Stimulated activated CD4-positive, alpha-beta T cell treated with anti-CD3 and anti-CD28 coated beads, Interleukin-4, amount 100 ng/mL, for 4 hours (primary cell): ENCODE results near the gene SYNE1.
A peak's percentile ranks its signal among the peaks of the same experiment; 100 is the strongest.

ENCODE experiments used
- DNase-seq, 2 experiments: peaks; one replicate each; pipeline ENCODE4 v3.0.0-alpha.2; 2020

SYNE1 gene

GRCh38 chr6:152225241-152225934 is 411.8 kb downstream of the SYNE1 start:
- DNase-seq: no peak

DNA sequence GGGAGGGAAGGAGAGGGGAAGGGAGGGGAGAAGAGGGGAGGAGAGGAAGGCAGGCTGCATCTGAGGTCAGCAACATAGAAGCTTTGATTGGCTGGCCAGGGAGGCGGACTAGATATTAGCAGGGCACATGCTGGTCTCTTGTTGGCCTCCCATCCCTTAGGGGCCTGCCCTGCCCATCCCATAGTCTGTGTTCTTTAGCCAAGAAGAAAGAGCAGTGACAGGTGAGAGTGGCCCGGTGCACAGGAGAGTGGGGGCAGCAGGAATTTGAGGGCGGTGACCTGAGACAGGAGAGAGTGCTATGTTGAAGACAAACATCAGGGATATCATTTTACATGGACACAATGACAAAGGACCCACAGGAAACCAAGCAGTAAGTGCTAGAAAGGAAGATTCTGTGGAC is 413.5 kb downstream of the SYNE1 start:
- no peak for DNase-seq

DNA sequence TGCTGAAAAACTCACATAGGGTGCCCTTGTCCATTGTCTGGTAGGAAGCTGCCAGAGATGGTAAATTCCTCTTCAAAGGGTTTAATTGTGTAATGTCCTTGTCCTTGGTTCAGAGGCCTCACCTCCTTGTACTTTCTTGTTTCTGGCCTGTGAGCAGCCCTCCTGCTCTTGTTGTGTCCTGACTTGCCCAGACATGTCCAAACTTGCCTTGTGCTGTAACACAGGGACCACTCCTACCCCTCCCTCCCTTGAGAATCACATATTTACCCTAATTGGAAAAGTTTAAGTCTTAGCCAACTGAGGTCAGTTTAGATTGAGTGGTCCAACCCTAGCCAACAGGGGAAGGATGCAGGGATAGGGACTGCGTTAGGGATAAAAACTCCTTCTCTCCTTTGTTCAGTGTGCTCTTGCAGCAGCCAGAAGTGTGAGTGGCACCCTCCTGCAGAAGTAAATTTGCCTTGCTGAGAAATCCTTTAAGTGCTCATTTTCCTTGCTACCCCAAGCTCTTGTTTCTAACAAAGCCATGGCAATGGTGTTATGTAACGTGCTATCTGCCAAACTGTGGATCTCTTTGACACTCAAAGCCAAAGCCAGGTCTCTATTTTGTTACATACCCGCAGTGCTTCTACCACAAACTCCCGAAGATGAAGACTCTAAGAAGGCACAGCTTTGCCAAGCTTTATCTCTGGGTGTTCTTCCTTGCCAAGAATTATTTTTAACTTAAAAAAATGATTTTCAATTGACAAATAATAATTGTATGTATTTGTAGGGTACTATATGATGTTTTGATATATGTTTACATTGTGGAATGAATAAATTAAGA is 415.1 kb downstream of the SYNE1 start:
- no peak for DNase-seq

- DNase-seq: no peak
These were observed 416.4 kb downstream of the SYNE1 start for GRCh38 chr6:152220786-152221185.

DNA sequence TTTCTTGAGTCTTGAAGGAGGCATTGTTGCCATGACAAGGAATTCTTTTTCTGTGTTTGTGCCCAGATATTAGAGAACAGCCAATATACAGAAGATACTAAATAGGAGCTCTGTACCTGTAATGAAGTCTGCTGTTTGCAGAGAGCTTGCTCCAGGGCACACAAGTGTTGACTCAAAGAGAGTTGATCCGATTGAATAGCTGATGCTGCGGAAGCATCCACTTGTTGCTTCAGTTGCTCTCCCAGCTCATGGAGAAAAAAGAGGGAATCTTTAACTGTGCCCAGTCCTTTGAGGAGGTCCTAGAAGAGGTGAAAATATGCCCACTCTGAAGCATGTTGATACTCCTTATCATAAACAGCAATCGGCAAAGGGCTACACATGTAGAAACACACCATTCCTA is 418.3 kb downstream of the SYNE1 start:
- no peak for DNase-seq

- no peak for DNase-seq
These were observed 424.7 kb downstream of the SYNE1 start for GRCh38 chr6:152212437-152212836.

DNA sequence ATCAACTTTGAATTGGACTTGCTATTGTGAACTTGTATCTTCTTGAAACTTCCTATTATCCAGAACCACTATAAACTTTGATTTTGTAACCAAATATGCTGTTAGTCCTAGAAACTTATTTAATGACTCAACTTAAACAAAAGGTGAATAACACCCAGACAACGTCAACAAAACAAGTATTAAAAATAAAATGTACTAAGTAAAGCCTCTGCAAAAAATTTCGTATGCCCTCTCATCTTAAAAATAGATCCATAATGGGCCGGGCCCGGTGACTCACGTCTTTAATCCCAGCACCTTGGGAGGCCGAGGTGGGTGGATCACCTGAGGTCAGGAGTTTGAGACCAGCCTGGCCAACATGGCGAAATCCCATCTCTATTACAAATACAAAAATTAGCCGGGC is 428.0 kb downstream of the SYNE1 start:
- DNase-seq: no peak

GRCh38 chr6:152207915-152208714 is 429.0 kb downstream of the SYNE1 start:
- DNase-seq: no peak

DNA sequence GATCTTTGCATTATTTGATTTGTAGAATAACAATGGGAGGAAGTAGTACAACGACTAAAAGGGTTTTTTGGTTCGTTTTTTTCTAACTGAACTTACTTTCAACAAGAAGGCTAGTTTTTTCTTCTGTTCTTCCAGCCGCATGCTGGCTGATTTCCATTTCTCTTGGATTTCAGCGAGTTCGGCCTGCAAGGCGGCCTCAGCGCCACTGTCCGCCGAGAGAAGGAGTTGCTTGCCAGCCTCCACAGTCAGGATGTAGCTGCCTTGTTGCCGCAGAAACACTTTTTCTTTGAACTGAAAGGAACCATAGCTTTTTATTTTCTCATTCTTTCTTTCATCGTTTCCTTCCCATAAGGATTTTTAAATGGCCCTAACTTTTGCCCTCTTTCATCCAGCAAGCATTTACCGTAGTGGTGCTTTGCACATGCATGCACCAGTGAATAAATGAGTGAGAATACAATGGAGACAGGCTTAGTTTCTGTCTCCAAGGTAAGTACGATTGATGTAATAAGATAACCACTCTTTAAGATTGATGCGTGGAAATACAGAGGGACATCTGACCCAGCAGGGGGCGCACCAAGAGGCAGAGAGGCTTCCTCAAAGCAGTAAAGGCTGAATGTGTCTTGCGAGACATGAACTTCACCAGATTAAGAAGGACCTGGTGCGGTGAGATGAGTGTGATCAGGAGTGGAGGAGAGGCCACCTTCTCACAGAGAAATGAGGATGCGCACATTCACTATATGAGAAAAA is 430.9 kb downstream of the SYNE1 start:
- peak; percentile 33 to 53 for DNase-seq

- no peak for DNase-seq
These were observed 432.6 kb downstream of the SYNE1 start for GRCh38 chr6:152204591-152204990.

DNA sequence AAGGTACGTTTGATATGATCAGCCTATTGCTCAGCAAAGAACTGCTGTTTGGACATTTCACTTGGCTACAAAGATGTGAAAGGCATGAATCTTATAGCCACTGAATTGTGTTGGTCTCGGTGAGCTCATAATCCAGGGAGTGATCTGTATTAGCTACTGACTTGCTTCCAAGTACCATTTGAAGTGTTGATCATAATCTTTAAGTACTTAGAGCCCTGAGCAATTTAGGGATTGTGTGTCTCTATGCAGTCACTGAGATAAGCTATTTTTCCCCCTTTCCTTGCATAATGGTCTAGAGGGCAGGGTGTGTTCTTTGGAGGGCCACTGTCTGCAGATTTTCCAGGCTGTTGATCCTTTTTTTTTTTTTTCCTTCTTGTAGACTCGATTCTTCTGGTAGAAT is 436.0 kb downstream of the SYNE1 start:
- no peak for DNase-seq

DNA sequence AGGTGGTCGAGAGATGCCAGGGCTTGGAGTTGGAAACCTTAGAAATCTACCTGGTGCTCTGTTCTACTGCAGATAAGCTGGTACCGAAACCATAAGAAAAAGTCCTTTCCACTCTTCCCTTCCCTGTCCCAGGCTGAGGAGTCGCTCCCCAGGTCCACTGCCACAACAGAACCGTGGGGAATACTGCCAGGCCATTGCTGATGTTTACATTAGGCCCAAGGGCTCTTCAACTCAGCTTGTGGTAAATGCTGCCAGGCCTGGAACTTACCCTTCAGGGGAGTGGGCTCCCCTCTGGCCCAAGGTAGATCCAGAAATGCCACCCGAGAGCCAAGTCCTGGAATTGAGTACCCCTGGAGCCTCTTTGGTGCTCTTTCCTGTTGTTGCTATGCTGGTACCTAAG is 441.3 kb downstream of the SYNE1 start:
- no peak for DNase-seq

DNA sequence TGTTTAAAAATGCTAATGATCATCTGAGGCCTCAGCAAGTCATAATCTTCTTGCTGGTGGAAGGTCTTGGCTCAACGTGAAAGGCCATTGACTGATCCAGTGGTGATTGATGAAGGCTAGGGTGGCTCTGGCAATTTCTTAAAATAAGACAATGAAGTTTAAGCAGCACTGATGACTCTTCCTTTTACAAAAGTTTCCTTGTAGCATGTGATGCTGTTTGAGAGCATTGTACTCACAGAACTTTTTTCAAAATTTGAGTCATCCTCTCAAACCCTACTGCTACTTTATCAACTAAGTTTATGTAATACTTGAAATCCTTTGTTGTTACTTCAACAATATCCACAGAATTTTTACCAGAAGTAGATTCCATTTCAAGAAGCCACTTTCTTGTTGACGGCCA is 447.4 kb downstream of the SYNE1 start:
- no peak for DNase-seq

DNA sequence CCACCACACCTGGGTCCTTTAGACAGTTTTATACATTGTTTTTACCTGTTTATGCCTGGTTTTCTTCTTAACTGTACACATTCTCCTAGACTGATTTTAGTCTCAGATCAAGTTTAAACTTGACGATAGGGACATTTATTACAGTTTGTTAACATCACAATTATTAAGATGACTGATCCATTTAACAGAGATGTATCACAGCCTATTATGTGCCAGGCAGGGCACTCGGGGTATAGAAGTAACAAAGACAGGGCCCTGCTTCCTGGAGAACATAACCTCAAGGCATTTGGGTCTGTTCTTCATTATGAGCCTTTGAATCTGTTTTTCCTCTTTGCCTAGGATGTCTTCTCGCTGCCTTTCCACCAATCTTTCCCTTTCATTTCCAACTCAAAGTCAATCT is 449.2 kb downstream of the SYNE1 start:
- no peak for DNase-seq

DNA sequence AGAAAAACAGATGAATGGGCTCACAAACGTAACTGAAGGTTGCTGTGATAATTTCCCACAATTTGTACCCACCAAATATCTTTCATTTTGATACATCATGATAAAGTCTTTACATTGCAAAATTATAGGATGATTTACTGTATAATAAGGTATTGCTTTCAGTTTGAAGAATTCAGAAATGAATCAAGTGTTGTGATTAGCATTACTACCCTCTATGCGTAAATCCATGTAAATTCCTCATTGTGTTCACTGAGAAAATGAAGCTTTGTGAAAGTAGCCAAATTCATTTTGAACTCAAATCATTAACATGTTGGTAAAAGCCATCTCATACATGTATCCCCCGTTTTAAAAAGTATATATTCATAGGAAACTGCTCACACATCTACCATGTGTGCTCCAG is 450.3 kb downstream of the SYNE1 start:
- no peak for DNase-seq

DNA sequence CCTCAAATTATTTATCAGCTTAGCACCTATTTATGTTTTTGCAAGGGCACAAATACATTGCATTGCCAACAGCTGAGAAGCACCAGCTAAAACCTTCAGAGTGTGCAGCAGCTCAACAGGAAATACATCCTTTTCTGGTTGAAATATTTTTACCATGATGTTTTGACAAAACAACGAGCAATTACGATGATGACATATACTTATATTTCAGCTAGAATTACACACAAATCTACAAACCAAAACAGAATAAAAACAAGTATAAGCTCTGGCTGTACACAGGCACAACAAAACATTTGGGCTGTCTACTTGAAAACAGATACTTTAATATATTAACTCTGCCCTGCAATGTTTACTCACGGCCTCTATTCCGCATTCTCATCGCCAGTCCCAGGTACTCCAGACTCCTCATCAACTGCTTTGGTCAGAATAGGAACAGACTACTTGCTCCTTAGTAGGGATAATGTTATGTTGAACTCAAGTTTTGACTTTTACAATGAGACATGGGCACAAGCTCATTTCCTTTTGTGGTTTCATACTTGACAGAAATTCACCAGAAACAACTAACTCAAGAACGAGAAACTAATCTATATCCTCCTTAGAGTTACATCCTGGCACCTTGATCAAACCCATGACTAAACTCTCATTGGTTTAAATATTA is 452.1 kb downstream of the SYNE1 start:
- DNase-seq: no peak

- DNase-seq: no peak
These were observed 452.6 kb downstream of the SYNE1 start for GRCh38 chr6:152184573-152184916.

DNA sequence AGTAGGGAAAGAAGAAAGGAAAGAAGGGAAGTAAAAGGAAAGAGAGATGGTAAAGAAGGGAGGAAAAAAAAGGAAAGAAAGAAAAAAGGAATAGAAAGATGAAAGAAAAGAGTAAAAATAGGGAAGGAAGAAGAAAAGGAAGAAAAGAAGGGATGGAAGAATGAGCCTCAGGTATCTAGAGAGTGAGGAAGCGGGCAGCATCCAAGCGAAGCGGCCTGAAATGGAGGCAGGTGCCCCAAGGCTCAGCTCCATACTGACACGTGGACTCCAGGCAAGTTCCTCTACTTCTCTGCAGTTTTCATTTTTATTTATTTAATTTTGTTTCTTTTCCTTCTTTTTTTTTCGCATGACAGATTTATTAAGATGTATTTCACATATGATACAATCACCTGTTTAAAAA is 456.6 kb downstream of the SYNE1 start:
- DNase-seq: no peak

GRCh38 chr6:152176268-152176667 is 460.9 kb downstream of the SYNE1 start:
- no peak for DNase-seq

- no peak for DNase-seq
These were observed 463.2 kb downstream of the SYNE1 start for GRCh38 chr6:152173957-152174356.

DNA sequence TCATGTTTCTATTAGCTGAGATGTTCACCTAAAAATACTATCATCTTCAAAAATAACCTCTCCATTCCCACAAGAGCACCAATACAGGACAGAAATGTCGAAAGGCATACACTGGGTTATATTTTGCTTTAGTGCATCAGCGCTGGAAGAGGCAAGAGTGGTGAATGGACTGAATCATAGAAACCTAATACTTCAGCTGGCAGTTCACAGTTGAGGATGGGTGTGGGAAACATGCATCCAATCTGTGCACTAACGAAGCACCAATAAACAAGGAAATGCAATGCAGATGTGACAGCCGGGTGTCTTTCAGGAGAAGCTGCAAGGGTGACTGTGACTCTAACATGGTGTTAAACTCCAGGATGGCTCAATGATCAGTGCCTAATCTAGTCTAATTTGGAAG is 463.8 kb downstream of the SYNE1 start:
- DNase-seq: no peak
